Endodermal cell (in vitro differentiated cells): Measurements from ENCODE around the gene TRIM67. TPM values are rescaled to one million over a fixed set of nuclear protein-coding genes. Genes with fewer than 3 reads are reported as not detected.

Experiments
- DNase-seq: peaks from one replicate; pipeline ENCODE4 v3.0.0-alpha.2; 2017
- H3K27ac ChIP-seq: 2 replicates; pipeline ENCODE4 v1.5.1; 2013; ENCODE audit warnings: mild to moderate bottlenecking, low read depth, low read length, moderate library complexity
- H3K27me3 ChIP-seq: 2 replicates; pipeline ENCODE4 v1.6.1; 2013; ENCODE audit warnings: mild to moderate bottlenecking, low read length, moderate library complexity; ENCODE audit not compliant: insufficient read depth, control insufficient read depth, poor library complexity, severe bottlenecking
- H3K36me3 ChIP-seq: 2 replicates; pipeline ENCODE4 v1.7.0; 2013; ENCODE audit warnings: mild to moderate bottlenecking, low read length, moderate library complexity; ENCODE audit not compliant: control insufficient read depth, insufficient read depth
- H3K4me1 ChIP-seq: one replicate; pipeline ENCODE4 v1.7.0; 2013; ENCODE audit warnings: low read length; ENCODE audit not compliant: control insufficient read depth, insufficient read depth
- H3K4me3 ChIP-seq: 2 replicates; pipeline ENCODE4 v1.5.1; 2013; ENCODE audit warnings: mild to moderate bottlenecking, low read length, moderate library complexity
- H3K9ac ChIP-seq: 2 replicates; pipeline ENCODE4 v1.6.1; 2013; ENCODE audit warnings: mild to moderate bottlenecking, low read length, moderate library complexity; ENCODE audit not compliant: poor library complexity, severe bottlenecking; ENCODE audit errors: extremely low read depth
- H3K9me3 ChIP-seq: 2 replicates; pipeline ENCODE4 v1.6.1; 2013; ENCODE audit warnings: mild to moderate bottlenecking, low read length, moderate library complexity; ENCODE audit not compliant: control insufficient read depth
- H3K27ac Mint-ChIP-seq: 2 replicates; pipeline ENCODE4 v1.8.0; 2020; ENCODE audit warnings: mixed read lengths
- H3K27me3 Mint-ChIP-seq: 2 replicates; pipeline ENCODE4 v1.8.0; 2021; ENCODE audit warnings: mild to moderate bottlenecking, mixed read lengths; ENCODE audit not compliant: insufficient read depth
- H3K36me3 Mint-ChIP-seq: 2 replicates; pipeline ENCODE4 v1.8.0; 2020; ENCODE audit warnings: low read depth, mixed read lengths
- H3K4me1 Mint-ChIP-seq: 2 replicates; pipeline ENCODE4 v1.8.0; 2020; ENCODE audit warnings: mixed read lengths
- H3K4me3 Mint-ChIP-seq: 2 replicates; pipeline ENCODE4 v1.8.0; 2020; ENCODE audit warnings: mild to moderate bottlenecking, moderate library complexity, mixed read lengths
- H3K9me3 Mint-ChIP-seq: 2 replicates; pipeline ENCODE4 v1.8.0; 2020; ENCODE audit warnings: mild to moderate bottlenecking, mixed read lengths
- WGBS, 2 experiments: methylation state at CpG; one replicate each; pipeline versions ENCODE4 v1.1.5 to v1.1.7; 2013; ENCODE audit warnings: missing lambda C conversion rate in 2 of 2, mixed read lengths in 1 of 2; ENCODE audit not compliant: insufficient coverage in 1 of 2, insufficient read length in 1 of 2; 5-methylcytosine and 5-hydroxymethylcytosine counted together
- total RNA-seq, 2 donors: library from RNA; stranded (reverse); fragmentation: NEBNext Ultra II Directional in 1 of 2; extraction: Animal tissue kit (Norgen Biotek cat#: 25700) in 1 of 2; gene quantifications; 2 replicates in 1 of 2; 3 replicates in 1 of 2; pipeline ENCODE4 v1.2.1, GENCODE V29; 2021
- TF ChIP-seq, protein P1 (sequence below): fragments of 200-600 bp; sonication (generic); conservative IDR thresholded peaks from 2 replicates; pipeline ENCODE4 v1.5.0; 2021; ENCODE audit warnings: antibody characterized with exemption, mild to moderate bottlenecking

TRIM67 gene
- total RNA-seq, 2 donors from 2014 or later = 0.04 TPM

GRCh38 chr1:231151811-231152210 lies 10.0 kb upstream of the TRIM67 start:
- no peak for DNase-seq
- Histone ChIP-seq H3K9me3 (peaks cover 21% of the 10 kb centered on the region), H3K27me3 (peaks cover 6% of the 10 kb centered on the region), H3K4me3 (no peak overlapping the region), H3K27ac (no peak overlapping the region), H3K36me3 (no peaks in the 10 kb centered on the region), H3K9ac (no peak overlapping the region), H3K4me1 (no peaks in the 10 kb centered on the region)
- TF ChIP-seq, protein P1, sequence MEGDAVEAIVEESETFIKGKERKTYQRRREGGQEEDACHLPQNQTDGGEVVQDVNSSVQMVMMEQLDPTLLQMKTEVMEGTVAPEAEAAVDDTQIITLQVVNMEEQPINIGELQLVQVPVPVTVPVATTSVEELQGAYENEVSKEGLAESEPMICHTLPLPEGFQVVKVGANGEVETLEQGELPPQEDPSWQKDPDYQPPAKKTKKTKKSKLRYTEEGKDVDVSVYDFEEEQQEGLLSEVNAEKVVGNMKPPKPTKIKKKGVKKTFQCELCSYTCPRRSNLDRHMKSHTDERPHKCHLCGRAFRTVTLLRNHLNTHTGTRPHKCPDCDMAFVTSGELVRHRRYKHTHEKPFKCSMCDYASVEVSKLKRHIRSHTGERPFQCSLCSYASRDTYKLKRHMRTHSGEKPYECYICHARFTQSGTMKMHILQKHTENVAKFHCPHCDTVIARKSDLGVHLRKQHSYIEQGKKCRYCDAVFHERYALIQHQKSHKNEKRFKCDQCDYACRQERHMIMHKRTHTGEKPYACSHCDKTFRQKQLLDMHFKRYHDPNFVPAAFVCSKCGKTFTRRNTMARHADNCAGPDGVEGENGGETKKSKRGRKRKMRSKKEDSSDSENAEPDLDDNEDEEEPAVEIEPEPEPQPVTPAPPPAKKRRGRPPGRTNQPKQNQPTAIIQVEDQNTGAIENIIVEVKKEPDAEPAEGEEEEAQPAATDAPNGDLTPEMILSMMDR = no peak
- Mint-ChIP-seq H3K4me3 (no peak overlapping the region), H3K27ac (no peak overlapping the region), H3K27me3 (peaks cover 56% of the 10 kb centered on the region), H3K4me1 (no peaks in the 10 kb centered on the region), H3K36me3 (no peaks in the 10 kb centered on the region), H3K9me3 (peaks cover 26% of the 10 kb centered on the region)
- WGBS, 2 experiments = 10 to 25% methylated on average over 1 of the region's 1 CpG

DNA sequence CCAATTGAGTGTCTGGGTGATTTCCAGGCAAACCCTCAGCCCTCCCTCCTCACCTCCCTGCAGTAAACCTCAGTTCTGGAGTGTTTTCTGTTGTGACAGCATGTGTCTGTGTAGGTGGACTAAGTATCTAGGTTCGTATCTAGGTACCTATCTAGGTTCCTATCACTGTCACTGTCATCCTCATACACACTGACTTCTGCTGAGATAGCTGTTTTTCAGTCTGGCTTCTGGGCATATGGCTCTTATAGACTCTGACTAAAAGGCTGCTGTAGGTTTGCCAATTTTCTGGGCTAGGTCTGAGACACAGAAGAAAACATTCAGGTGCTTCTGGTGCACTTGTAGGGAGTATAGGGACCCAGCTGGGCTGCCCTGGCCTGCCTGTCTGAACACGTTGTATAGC lies 8.1 kb upstream of the TRIM67 start:
- WGBS, 2 experiments = 68 to 100% methylated on average over 1 to 2 of the region's 2 CpGs
- H3K36me3 Mint-ChIP-seq = no peaks in the 10 kb centered on the region
- peaks cover 21% of the 10 kb centered on the region for H3K9me3 ChIP-seq
- TF ChIP-seq, protein P1 = no peak
- H3K9me3 Mint-ChIP-seq = peaks cover 26% of the 10 kb centered on the region
- no peak overlapping the region for H3K4me3 ChIP-seq
- H3K27ac ChIP-seq = no peak overlapping the region
- peaks cover 13% of the 10 kb centered on the region for H3K27me3 ChIP-seq
- H3K4me3 Mint-ChIP-seq = no peak overlapping the region
- no peak overlapping the region for H3K27ac Mint-ChIP-seq
- no peaks in the 10 kb centered on the region for H3K4me1 Mint-ChIP-seq
- H3K9ac ChIP-seq = no peak overlapping the region
- no peaks in the 10 kb centered on the region for H3K36me3 ChIP-seq
- no peak for DNase-seq
- no peaks in the 10 kb centered on the region for H3K4me1 ChIP-seq
- H3K27me3 Mint-ChIP-seq = peaks cover 59% of the 10 kb centered on the region

- Histone ChIP-seq H3K9me3 (peaks cover 19% of the 10 kb centered on the region), H3K9ac (no peak overlapping the region), H3K27ac (no peak overlapping the region), H3K27me3 (peaks cover 34% of the 10 kb centered on the region), H3K4me1 (no peaks in the 10 kb centered on the region), H3K36me3 (no peaks in the 10 kb centered on the region), H3K4me3 (no peak overlapping the region)
- no peak overlapping the region for H3K4me3 Mint-ChIP-seq
- no peak overlapping the region for H3K27ac Mint-ChIP-seq
- H3K4me1 Mint-ChIP-seq = no peaks in the 10 kb centered on the region
- DNase-seq = no peak
- no CpG with 5 or more reads among the region's 1 CpG for WGBS, 2 experiments
- peaks cover 20% of the 10 kb centered on the region for H3K9me3 Mint-ChIP-seq
- no peaks in the 10 kb centered on the region for H3K36me3 Mint-ChIP-seq
- H3K27me3 Mint-ChIP-seq = peaks cover 70% of the 10 kb centered on the region
- TF ChIP-seq, protein P1 = no peak
These were observed 6.0 kb upstream of the TRIM67 start for GRCh38 chr1:231155808-231156207.
